Caco-2 (cell line): ENCODE results near the gene MEIOSIN. TPM values are rescaled to one million over a fixed set of nuclear protein-coding genes. Genes with fewer than 3 reads are reported as not detected.

Source experiments
- BruUV-seq: library from RNA; stranded (reverse); fragments of 400-500 nt; replicated peaks from 2 replicates; lab custom pipeline; 2021; lab: Mats Ljungman, UMichigan
- CTCF ChIA-PET: fragments of 300-600 bp; sonication (Branson Sonifier 250); formaldehyde crosslinking; loops from one replicate; lab custom pipeline; 2022; ENCODE audit warnings: antibody characterized with exemption; lab: Charles Lee
- POLR2A ChIA-PET: fragments of 300-600 bp; sonication (Branson Sonifier 250); formaldehyde crosslinking; loops from one replicate; lab custom pipeline; 2022; ENCODE audit warnings: antibody characterized with exemption; lab: Charles Lee
- DNase-seq, 2 experiments: peaks; one replicate each; pipeline versions ENCODE4 v3.0.0 to v3.0.0-alpha.2; 2020 to 2022
- H3K27me3 ChIP-seq: replicated peaks from 2 replicates; pipeline ENCODE4 v1.6.0; 2011; ENCODE audit warnings: low read length; ENCODE audit not compliant: control insufficient read depth, insufficient read depth
- H3K36me3 ChIP-seq: 2 replicates; pipeline ENCODE4 v1.5.1; 2011; ENCODE audit warnings: low read length; ENCODE audit not compliant: control insufficient read depth, insufficient read depth
- H3K4me1 ChIP-seq: fragments of 250-450 bp; sonication (Bioruptor Pico); 2 replicates; pipeline ENCODE4 v1.5.1; 2020; ENCODE audit warnings: mild to moderate bottlenecking
- H3K4me3 ChIP-seq: 2 replicates; pipeline ENCODE4 v1.5.1; 2011; ENCODE audit warnings: low read depth, mild to moderate bottlenecking, control low read depth, low read length
- H3K9me3 ChIP-seq: fragments of 250-450 bp; sonication (Bioruptor Pico); 2 replicates; pipeline ENCODE4 v1.5.1; 2020; ENCODE audit warnings: mild to moderate bottlenecking, moderate library complexity
- H3K27ac Mint-ChIP-seq: one replicate; pipeline ENCODE4 v1.8.0; 2022; ENCODE audit warnings: mixed read lengths; ENCODE audit not compliant: unreplicated experiment
- H3K27me3 Mint-ChIP-seq: one replicate; pipeline ENCODE4 v1.8.0; 2022; ENCODE audit warnings: mixed read lengths; ENCODE audit not compliant: insufficient read depth, unreplicated experiment
- H3K36me3 Mint-ChIP-seq: one replicate; pipeline ENCODE4 v1.8.0; 2022; ENCODE audit warnings: mild to moderate bottlenecking, mixed read lengths; ENCODE audit not compliant: insufficient read depth, unreplicated experiment
- H3K4me1 Mint-ChIP-seq: one replicate; pipeline ENCODE4 v1.8.0; 2022; ENCODE audit warnings: low read depth, mixed read lengths; ENCODE audit not compliant: unreplicated experiment
- H3K4me3 Mint-ChIP-seq: one replicate; pipeline ENCODE4 v1.8.0; 2022; ENCODE audit warnings: mild to moderate bottlenecking, moderate library complexity, mixed read lengths; ENCODE audit not compliant: unreplicated experiment
- H3K9me3 Mint-ChIP-seq: one replicate; pipeline ENCODE4 v1.8.0; 2022; ENCODE audit warnings: mixed read lengths; ENCODE audit not compliant: unreplicated experiment
- CTCF ChIP-seq, 2 experiments: fragments of 200-600 bp in 1 of 2; IDR thresholded peaks; 1 replicate in 1 of 2; 2 replicates in 1 of 2; pipeline versions ENCODE4 v1.5.1 to v1.8.0; 2011 to 2022; ENCODE audit warnings: antibody characterized with exemption in 1 of 2, control low read depth in 1 of 2, inconsistent platforms in 1 of 2, low read depth in 1 of 2, low read length in 1 of 2, mild to moderate bottlenecking in 1 of 2, moderate library complexity in 1 of 2; ENCODE audit not compliant: insufficient read depth in 1 of 2, severe bottlenecking in 1 of 2, unreplicated experiment in 1 of 2
- intact Hi-C: fragments of 100-400 bp; cut with micrococcal nuclease; formaldehyde crosslinking; loops from one replicate; pipeline ENCODE4 v1.10.0; 2022; ENCODE audit not compliant: unreplicated experiment
- total RNA-seq: library from RNA; stranded (reverse); gene quantifications from 2 replicates; pipeline ENCODE4 v1.2.3, GENCODE V29; 2022

Gene MEIOSIN
- total RNA-seq, 1 experiment from 2014 or later, result not detected

DNA sequence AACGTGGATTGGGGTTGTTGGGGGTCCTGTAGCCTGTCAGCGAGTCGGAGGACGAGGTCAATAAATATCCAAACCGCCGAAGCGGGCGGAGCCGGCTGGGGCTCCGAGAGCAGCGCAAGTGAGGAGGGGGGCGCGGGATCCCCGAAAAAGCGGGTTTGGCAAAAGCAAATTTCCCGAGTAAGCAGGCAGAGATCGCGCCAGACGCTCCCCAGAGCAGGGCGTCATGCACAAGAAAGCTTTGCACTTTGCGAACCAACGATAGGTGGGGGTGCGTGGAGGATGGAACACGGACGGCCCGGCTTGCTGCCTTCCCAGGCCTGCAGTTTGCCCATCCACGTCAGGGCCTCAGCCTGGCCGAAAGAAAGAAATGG lies 36.6 kb downstream of the MEIOSIN start:
- peaks cover 65% of the 10 kb centered on the region for H3K36me3 Mint-ChIP-seq
- H3K36me3 ChIP-seq, result no peaks in the 10 kb centered on the region
- peaks cover 6% of the 10 kb centered on the region for H3K4me1 ChIP-seq
- no peaks in the 10 kb centered on the region for H3K27me3 Mint-ChIP-seq
- no peaks in the 10 kb centered on the region for H3K9me3 Mint-ChIP-seq
- peak overlapping the region; percentile 97 for H3K4me3 Mint-ChIP-seq
- H3K4me3 ChIP-seq, result peak overlapping the region; percentile 76
- CTCF ChIA-PET, result interaction anchor here (0.6 to 3.6 kb wide), 30 partner anchors 10 to 832 kb away, joined by 3 to 82 read pairs (median 6); partner anchors contain the start of genes CALM3, DMPK, DMWD and FBXO46
- H3K4me1 Mint-ChIP-seq, result peaks cover 12% of the 10 kb centered on the region
- no peak for TF ChIP-seq CTCF (IDR thresholded peaks at IDR 0.05; ENCODE audit: insufficient read depth in 1 of 2, low read depth in 1 of 2, low read length in 1 of 2, severe bottlenecking in 1 of 2, unreplicated experiment in 1 of 2)
- no peak for DNase-seq
- POLR2A ChIA-PET, result interaction anchor here (0.5 to 3.7 kb wide), 17 partner anchors 9 to 302 kb away, joined by 3 to 64 read pairs (median 6); partner anchors contain the start of genes DMPK, DMWD, FBXO46 and FOSB
- BruUV-seq, result TSS peak; percentile 37
- H3K9me3 ChIP-seq, result no peaks in the 10 kb centered on the region
- intact Hi-C loops, result loop anchor here (1.0 to 5.0 kb wide), 7 partner anchors 9 to 112 kb away; partner anchors contain the start of gene FBXO46
- peak overlapping the region; percentile 96 for H3K27ac Mint-ChIP-seq
- no peaks in the 10 kb centered on the region for H3K27me3 ChIP-seq

DNA sequence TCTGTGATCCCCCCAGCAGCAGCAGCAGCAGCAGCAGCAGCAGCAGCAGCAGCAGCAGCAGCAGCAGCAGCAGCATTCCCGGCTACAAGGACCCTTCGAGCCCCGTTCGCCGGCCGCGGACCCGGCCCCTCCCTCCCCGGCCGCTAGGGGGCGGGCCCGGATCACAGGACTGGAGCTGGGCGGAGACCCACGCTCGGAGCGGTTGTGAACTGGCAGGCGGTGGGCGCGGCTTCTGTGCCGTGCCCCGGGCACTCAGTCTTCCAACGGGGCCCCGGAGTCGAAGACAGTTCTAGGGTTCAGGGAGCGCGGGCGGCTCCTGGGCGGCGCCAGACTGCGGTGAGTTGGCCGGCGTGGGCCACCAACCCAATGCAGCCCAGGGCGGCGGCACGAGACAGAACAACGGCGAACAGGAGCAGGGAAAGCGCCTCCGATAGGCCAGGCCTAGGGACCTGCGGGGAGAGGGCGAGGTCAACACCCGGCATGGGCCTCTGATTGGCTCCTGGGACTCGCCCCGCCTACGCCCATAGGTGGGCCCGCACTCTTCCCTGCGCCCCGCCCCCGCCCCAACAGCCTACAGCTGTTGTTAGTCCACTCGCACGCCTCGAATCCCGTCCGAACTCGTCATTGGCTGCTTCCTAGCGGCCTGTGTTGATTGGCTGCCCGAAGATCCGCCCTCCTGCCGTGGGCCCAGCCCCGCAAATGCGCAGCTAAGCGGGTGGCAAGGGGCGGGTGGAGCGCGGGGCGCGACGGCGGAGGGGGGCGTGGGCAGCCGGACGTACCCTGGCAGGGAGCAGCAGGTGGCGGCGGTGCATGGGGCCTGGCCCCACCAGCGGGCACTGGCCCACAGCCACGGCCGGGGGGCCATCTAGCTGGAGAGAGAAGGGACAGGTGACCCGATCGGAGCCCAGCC lies 37.2 kb downstream of the MEIOSIN start:
- ChIA-PET POLR2A (interaction anchor here (0.5 to 3.7 kb wide), 22 partner anchors 9 to 1455 kb away, joined by 3 to 64 read pairs (median 5); partner anchors contain the start of genes DMPK, DMWD, QPCTL and SNRPD2), CTCF (interaction anchor here (0.5 to 3.6 kb wide), 29 partner anchors 9 to 309 kb away, joined by 3 to 82 read pairs (median 5); partner anchors contain the start of genes DMPK, DMWD, FBXO46 and FOXA3)
- no peaks in the 10 kb centered on the region for H3K36me3 ChIP-seq
- Mint-ChIP-seq H3K27ac (peak overlapping the region; percentile 96), H3K4me3 (peak overlapping the region; percentile 97), H3K27me3 (no peaks in the 10 kb centered on the region), H3K4me1 (peaks cover 7% of the 10 kb centered on the region), H3K9me3 (no peaks in the 10 kb centered on the region), H3K36me3 (peaks cover 64% of the 10 kb centered on the region)
- no peaks in the 10 kb centered on the region for H3K9me3 ChIP-seq
- intact Hi-C loops, result loop anchor here (1.0 to 5.0 kb wide), 5 partner anchors 9 to 112 kb away; no protein-coding TSS in a partner anchor
- peaks cover 6% of the 10 kb centered on the region for H3K4me1 ChIP-seq
- no TSS peak for BruUV-seq
- DNase-seq, result peak; percentile 99
- H3K27me3 ChIP-seq, result no peaks in the 10 kb centered on the region
- peak; percentile 95 to 98 for TF ChIP-seq CTCF (IDR thresholded peaks at IDR 0.05; ENCODE audit: insufficient read depth in 1 of 2, low read depth in 1 of 2, low read length in 1 of 2, severe bottlenecking in 1 of 2, unreplicated experiment in 1 of 2)
- H3K4me3 ChIP-seq, result peak overlapping the region; percentile 76
